Fibroblast of villous mesenchyme (primary cell): ENCODE results near the gene CEP43. TPM values are rescaled to one million over a fixed set of nuclear protein-coding genes. Genes with fewer than 3 reads are reported as not detected.
"Not testable (repeated sequence)": the region's sequence is repeated elsewhere in the genome, so short reads cannot be mapped to it uniquely, and the experiment has no call there.

ENCODE experiments used
- DNase-seq: peaks from one replicate; pipeline ENCODE4 v3.0.0-alpha.2; 2010; ENCODE audit warnings: low read depth
- H3K4me3 ChIP-seq: 2 replicates; pipeline ENCODE4 v1.5.1; 2011; ENCODE audit warnings: low read depth, mild to moderate bottlenecking, low read length
- CTCF ChIP-seq: IDR thresholded peaks from 2 replicates; pipeline ENCODE4 v1.5.1; 2012; ENCODE audit warnings: low read depth, mild to moderate bottlenecking, low read length; ENCODE audit not compliant: insufficient read depth
- total RNA-seq: library from RNA; depleted of rRNA; stranded (reverse); fragments of >200 nt; gene quantifications from 2 replicates; pipeline ENCODE4 v1.2.3, GENCODE V29; 2012

The CEP43 gene
- 19.3 and 37.6 TPM in 2 replicates for total RNA-seq

- H3K4me3 ChIP-seq: peak within 1 kb of the TSS; percentile 95
- DNase-seq: peak; percentile 96
- TF ChIP-seq CTCF: no peak
Observed at GRCh38 chr6:166999145-166999883, at the start of gene CEP43. Gene CEP43, plus strand, starts transcription at chr6:166999397. Its CDS starts 16 bp downstream, at chr6:166999413.

- TF ChIP-seq CTCF: no peak
- no peak overlapping the region for H3K4me3 ChIP-seq
Observed at GRCh38 chr6:166949528-166950442, 49.4 kb upstream of the CEP43 start.

GRCh38 chr6:166950443-166950821, 48.8 kb upstream of the CEP43 start:
- no peak for TF ChIP-seq CTCF
- H3K4me3 ChIP-seq: no peak overlapping the region
- DNase-seq: no peak

More at GRCh38 chr6:166949528-166950442, 49.4 kb upstream of the CEP43 start:
- no peak for DNase-seq

GRCh38 chr6:166950892-166951669, 48.1 kb upstream of the CEP43 start:
- TF ChIP-seq CTCF: peak; percentile 66
- H3K4me3 ChIP-seq: not testable (repeated sequence)
- DNase-seq: peak; percentile 49

- no peak for DNase-seq
- TF ChIP-seq CTCF: no peak
- H3K4me3 ChIP-seq: no peak overlapping the region
Observed at GRCh38 chr6:166951670-166952060, 47.5 kb upstream of the CEP43 start.

- no peak for TF ChIP-seq CTCF
- no peak for DNase-seq
Observed at GRCh38 chr6:166952121-166952520, 47.1 kb upstream of the CEP43 start.

More at GRCh38 chr6:166952121-166952520, 47.1 kb upstream of the CEP43 start:
- H3K4me3 ChIP-seq: no peak overlapping the region
